ENCODE results near the gene CBY3.
"Not testable (repeated sequence)": the region's sequence is repeated elsewhere in the genome, so short reads cannot be mapped to it uniquely, and the experiment has no call there.

Gene CBY3

DNA sequence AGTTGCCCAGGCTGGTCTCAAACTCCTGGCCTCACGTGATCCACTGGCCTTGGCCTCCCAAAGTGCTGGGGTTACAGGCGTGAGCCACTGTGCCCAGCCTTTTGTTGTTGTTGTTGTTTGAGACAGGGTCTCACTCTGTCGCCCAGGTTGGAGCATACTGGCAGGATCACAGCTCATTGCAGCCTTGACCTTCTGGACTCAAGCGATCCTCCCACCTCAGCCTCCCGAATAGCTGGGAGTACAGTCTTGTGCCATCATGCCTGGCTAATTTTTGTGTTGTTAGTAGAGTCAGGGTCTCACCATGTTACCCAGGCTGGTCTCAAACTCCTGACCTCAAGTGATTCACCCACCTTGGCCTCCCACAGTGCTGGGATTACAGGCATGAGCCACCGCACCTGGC lies 19.2 kb downstream of the CBY3 start:
- not testable (repeated sequence) for ATAC-seq

DNA sequence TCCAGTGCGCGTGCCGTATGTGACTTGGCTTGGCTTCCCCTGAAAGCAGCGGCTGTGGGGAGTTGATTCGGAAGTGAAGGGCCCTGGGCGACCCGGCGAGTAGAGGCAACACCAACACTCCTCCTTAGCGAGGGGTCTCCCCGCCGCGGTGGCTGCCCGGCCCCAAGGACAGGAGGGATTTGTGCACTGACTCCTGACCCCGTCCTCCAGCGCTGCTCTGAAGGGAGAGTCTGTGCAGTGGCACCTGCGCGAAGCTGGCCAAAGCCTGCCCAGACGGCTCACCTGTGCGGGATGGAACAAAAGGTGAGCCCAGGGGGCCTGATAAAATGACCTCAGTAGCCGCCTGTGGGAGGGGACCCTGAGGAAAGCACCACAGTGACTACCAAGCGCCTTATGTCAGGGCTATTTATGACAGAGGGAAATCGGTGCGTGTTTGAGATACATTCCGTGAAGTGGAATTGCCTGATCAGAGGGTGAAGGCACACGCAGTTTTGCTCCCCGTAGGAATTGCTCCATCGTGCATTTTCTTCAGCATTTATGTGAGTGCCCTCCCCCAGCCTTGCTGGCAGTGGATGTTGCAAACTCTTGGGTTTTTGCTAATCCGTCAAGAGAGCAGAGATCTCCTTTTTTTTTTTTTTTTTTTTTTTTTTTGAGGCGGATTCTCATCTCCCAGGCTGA lies 22.5 kb downstream of the CBY3 start:
- ATAC-seq = peak; percentile 65 to 68

DNA sequence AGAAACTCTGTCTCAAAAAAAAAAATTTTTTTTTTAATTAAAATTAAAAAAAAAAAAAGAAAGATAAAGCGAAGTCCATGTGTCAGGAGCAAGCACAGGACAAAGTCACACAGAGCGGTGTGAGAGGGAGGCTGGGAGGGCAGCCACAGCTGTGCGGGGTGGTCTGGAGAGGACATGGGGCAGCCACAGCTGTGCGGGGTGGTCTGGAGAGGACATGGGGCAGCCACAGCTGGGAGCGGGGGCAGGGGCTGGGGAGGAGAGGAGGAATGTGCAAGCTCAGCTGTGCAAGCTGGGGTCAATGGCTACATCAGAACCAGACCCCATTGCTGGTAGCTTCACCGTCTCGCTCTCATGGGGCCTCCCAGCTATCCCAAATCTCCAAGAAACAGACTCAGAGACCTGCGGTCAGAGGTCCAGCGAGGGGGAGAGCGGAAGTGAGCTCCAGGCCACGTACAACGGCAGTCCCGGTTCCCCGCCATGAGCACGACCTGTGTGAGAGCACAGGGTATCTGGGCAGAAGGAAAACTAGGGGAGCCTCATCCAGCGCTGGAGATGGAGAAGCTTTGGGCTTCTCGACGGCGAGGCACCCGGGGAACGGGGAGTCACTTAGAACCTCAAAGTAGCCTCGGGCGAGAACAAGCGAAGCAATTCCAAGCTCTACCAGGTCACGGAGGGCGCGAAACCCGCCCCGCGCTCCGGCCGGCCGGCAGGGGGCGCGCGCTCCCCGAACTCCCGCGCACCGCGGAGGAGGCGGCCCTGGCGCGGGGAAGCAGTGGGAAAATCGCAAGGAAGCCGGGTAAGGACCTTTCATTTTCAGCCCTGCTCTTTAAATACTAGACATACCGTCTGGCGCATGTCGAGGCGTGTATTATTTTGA lies 23.3 kb downstream of the CBY3 start:
- ATAC-seq = peak; percentile 96

DNA sequence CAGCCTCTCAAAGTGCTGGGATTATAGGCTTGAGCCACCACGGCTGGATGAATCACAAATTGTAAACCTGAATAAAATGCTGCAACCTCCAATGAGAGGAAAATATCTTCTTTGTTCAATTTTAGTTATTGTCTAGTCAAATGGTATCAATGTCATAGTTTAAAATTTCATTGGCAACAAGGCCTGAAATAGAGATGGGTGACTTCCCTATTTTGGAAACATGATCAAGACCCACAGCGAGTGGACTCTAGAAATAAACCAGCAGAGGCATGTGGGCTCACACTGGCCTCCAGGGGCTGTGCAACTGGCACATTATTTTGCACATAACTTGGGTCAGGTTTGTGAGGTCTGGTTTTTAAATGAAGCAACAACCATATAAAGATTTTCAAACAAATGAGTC lies 27.7 kb downstream of the CBY3 start:
- not testable (repeated sequence) for ATAC-seq

DNA sequence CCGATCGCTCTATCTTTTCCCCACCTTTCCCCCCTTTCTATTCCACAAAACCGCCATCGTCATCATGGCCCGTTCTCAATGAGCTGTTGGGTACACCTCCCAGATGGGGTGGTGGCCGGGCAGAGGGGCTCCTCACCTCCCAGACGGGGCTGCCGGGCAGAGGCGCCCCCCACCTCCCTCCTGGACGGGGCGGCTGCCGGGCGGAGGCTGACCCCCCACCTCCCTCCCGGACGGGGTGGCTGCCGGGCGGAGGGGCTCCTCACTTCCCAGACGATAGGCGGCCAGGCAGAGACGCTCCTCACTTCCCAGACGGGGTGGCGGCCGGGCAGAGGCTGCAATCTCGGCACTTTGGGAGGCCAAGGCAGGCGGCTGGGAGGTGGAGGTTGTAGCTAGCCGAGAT lies 30.6 kb downstream of the CBY3 start:
- ATAC-seq = not testable (repeated sequence)

DNA sequence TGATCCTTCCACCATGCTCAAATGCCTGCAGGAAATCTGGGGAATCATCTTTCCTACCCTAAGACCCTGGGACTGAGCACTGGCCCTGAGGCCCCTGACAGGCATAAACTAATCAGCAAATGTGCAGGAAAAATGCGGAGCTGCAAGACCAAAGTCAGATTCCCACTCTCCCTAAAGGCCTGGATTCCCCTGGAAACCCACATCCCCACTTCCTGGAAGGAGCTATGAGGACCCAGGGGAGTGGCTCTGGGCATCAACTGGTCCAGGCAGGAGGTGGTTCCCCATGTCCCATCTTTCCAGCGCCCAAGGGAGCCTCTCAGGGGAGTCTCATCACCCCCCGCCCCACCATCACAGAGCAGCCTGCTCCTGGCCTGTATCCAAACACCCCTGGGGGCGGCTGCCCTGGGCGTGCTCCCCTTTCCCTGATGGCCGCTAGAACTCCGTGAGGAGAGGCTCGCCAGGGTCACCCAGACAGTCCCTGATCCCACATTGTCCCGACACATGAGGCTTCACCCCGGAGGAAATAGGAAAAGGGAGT lies 31.6 kb downstream of the CBY3 start:
- ATAC-seq = not testable (repeated sequence)

DNA sequence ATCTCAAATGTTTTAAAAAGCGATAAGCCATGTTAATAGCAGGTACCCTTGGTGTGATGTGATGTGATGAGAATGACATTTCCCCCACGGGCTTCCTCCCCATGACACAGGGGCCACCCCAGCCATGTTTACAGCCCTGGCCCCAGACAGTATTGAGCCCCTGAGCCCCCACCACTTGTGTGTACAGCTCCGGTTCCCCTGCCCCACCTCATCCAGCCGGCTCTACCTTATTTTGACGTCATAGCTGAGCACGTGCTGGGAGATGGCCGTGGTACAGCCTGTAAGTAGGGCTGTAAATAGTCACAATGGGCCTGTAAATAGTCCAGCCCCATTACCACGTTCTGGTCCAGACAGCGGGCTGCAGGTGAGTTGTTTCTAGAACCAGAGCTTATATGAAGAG lies 32.4 kb downstream of the CBY3 start:
- ATAC-seq = no peak

DNA sequence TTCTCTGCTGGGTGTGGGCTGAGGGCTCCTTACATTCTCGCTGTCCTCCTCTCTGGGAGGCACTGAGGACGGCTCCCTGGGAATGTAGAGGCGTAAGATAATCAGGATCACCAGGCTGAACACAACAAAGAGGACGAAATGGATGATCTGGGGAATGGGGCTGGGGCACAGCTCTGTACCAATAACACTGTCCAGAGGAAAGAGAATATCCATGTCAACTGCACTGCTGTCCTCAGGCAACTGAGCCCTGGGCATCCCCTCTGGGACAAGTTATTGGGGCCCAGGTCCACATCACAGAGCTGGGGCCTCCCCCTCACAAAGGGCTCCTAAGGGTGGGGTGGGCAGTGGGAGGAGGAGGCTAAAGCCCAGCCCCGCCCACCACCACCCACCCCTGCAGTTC lies 36.1 kb downstream of the CBY3 start:
- not testable (repeated sequence) for ATAC-seq

DNA sequence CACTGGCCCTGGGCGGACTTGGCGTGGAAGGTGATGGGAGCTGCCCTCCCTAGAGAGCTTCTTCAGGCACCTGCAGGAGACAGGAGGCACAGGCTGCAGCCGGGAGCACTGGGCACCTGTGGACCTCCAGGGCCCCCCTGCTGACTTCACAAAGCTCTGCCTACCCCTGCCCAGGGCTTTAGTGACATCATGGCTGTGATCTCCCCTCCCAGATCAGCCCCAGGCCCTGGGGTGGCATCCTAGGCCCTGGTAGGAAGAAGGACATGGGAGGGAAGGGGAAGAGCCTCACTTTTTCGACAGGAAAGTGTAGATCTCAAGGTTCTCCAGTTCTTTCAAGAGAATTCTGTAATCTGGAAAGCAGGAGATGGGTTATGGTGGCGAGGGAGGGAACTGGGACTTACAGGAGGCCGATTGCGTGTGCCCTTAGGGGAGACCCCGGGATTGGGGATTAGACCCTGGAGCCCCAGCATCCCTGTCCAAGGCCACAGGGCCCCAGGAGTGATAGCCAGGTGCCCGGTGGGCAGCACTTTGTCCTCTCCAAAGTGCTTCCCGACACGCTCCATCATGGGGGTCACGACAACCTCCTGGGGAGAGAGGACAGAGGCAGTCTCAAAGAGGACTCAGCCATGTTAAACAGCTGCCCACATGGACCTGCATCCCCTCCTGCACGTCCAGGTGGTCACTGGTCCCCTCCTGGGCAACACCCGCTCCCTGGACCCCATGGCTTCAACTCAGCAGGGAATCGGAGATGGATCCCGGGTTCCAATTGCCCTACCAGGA lies 37.5 kb downstream of the CBY3 start:
- ATAC-seq = not testable (repeated sequence)

DNA sequence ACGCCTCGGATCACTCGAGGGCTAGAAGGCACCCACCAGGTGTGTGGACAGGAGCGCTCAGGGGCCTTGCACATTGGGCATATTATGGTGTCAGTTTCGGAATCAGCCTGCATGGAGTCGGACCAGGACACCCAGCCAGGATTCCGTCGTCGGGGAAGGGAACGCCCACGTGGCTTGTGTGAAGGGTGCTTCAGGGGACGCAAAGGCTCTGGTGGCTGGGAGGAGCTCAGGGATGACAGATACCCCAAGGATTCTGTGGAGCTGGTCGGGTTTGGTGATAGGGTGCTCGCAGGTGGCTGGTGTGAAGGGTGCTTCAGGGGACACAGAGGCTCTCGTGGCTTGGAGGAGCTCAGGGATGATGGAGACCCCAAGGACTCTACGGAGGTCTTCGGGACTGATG lies 38.2 kb downstream of the CBY3 start:
- not testable (repeated sequence) for ATAC-seq

DNA sequence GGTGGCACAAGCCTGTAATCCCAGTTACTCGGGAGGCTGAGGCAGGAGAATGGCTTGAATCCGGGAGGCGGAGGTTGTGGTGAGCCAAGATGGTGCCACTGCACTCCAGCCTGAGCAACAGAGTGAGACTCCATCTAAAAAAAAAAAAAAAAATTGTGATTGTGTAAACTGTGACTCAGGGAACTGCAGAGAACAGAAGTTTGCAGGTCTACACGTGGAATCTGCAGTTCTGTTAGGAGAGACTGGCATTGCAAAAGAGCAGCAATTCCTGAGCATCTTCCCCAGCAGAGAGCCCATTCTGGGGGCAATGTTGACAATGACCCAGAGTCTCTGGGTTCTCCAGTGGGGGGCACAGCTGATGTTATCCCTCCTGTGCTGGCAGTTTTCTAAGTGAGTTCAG lies 39.1 kb downstream of the CBY3 start:
- not testable (repeated sequence) for ATAC-seq

DNA sequence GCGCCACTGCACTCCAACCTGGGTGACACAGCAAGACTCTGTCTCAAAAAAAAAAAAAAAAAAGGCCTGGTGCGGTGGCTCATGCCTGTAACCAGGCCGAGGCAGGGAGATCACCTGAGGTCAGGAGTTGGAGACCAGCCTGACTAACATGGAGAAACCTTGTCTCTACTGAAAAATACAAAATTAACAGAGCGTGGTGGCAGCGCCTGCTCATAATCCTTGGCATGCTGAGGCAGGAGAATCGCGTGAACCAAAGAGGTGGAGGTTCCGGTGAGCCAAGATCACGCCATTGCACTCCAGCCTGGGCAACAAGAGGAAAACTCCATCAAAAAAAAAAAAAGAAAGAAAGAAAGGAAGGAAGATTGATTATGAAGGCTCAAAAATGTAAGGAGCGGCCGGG lies 41.5 kb downstream of the CBY3 start:
- ATAC-seq = not testable (repeated sequence)

DNA sequence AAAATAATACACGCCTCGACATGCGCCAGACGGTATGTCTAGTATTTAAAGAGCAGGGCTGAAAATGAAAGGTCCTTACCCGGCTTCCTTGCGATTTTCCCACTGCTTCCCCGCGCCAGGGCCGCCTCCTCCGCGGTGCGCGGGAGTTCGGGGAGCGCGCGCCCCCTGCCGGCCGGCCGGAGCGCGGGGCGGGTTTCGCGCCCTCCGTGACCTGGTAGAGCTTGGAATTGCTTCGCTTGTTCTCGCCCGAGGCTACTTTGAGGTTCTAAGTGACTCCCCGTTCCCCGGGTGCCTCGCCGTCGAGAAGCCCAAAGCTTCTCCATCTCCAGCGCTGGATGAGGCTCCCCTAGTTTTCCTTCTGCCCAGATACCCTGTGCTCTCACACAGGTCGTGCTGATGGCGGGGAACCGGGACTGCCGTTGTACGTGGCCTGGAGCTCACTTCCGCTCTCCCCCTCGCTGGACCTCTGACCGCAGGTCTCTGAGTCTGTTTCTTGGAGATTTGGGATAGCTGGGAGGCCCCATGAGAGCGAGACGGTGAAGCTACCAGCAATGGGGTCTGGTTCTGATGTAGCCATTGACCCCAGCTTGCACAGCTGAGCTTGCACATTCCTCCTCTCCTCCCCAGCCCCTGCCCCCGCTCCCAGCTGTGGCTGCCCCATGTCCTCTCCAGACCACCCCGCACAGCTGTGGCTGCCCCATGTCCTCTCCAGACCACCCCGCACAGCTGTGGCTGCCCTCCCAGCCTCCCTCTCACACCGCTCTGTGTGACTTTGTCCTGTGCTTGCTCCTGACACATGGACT lies 46.3 kb downstream of the CBY3 start:
- peak; percentile 97 to 99 for ATAC-seq

DNA sequence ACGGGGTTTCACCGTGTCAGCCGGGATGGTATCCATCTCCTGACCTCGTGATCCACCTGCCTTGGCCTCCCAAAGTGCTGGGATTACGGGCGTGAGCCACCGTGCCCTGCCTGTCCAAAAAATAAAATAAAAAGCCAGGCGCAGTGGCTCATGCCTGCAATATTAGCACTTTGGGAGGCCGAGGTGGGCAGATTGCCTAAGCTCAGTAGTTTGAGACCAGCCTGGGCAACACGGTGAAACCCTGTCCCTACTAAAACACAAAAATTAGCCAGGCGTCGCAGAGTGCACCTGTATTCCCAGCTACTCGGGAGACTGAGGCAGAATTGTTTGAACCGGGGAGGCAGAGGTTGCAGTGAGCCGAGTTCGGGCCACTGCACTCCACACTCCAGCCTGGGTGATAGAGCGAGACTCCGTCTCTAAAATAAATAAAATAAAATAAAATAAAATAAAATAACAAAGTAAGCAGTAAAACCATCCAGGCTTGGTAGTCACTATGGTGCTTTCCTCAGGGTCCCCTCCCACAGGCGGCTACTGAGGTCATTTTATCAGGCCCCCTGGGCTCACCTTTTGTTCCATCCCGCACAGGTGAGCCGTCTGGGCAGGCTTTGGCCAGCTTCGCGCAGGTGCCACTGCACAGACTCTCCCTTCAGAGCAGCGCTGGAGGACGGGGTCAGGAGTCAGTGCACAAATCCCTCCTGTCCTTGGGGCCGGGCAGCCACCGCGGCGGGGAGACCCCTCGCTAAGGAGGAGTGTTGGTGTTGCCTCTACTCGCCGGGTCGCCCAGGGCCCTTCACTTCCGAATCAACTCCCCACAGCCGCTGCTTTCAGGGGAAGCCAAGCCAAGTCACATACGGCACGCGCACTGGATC lies 47.1 kb downstream of the CBY3 start:
- peak; percentile 60 to 70 for ATAC-seq
